Panc1 (cell line): ENCODE measurements around the gene EP400.

Source experiments
- CTCF ChIP-seq: fragments of 450-650 bp; IDR thresholded peaks from 2 replicates; pipeline ENCODE4 v1.5.1; 2017; ENCODE audit warnings: mild to moderate bottlenecking
- POLR2AphosphoS5 ChIP-seq: IDR thresholded peaks from 2 replicates; pipeline ENCODE4 v1.6.1; 2012; ENCODE audit warnings: mild to moderate bottlenecking, low read depth, low read length, moderate library complexity
- SIN3A ChIP-seq: IDR thresholded peaks from 2 replicates; pipeline ENCODE4 v1.6.1; 2012; ENCODE audit warnings: low read depth, mild to moderate bottlenecking, low read length, moderate library complexity, borderline replicate concordance; ENCODE audit not compliant: insufficient read depth

GRCh38 chr12:131902332-131903241, 47.2 kb upstream of the EP400 start:
- no peak for TF ChIP-seq SIN3A
- TF ChIP-seq CTCF: no peak
- TF ChIP-seq POLR2AphosphoS5: no peak
